IMR-90 (cell line): ENCODE data around the gene HINT3. TPM values are rescaled to one million over a fixed set of nuclear protein-coding genes. Genes with fewer than 3 reads are reported as not detected.

Experiments
- ATAC-seq: fragments of 200-7000 bp; cut with Tn5 transposase; 2 replicates; pipeline ENCODE4 v1.9.1; 2020; ENCODE audit warnings: low read depth, mild to moderate bottlenecking, moderate library complexity
- BruUV-seq: library from RNA; stranded (reverse); fragments of 400-500 nt; replicated peaks from 2 replicates; lab custom pipeline; 2021; lab: Mats Ljungman, UMichigan
- CTCF ChIA-PET: fragments of 300-600 bp; formaldehyde crosslinking; extraction: SDS; loops from one replicate; lab custom pipeline; 2021; ENCODE audit warnings: antibody characterized with exemption; lab: Yijun Ruan, JAX
- POLR2A ChIA-PET: fragments of 300-600 bp; sonication (Branson Sonifier 250); formaldehyde crosslinking; loops from one replicate; lab custom pipeline; 2022; ENCODE audit warnings: antibody characterized with exemption; ENCODE audit not compliant: unreplicated experiment; lab: Charles Lee
- DNase-seq: peaks from one replicate; pipeline ENCODE4 v3.0.0; 2013
- H2AFZ ChIP-seq: replicated peaks from 2 replicates; pipeline ENCODE3; 2013; ENCODE audit warnings: low read length, mild to moderate bottlenecking; ENCODE audit not compliant: poor library complexity
- H2AK5ac ChIP-seq: 2 replicates; pipeline ENCODE4 v1.6.1; 2013; ENCODE audit warnings: low read depth, low read length, inconsistent platforms
- H2AK9ac ChIP-seq: replicated peaks from 2 replicates; pipeline ENCODE3; 2013; ENCODE audit warnings: mild to moderate bottlenecking, low read depth, low read length, moderate library complexity; ENCODE audit not compliant: poor library complexity
- H2BK120ac ChIP-seq: 2 replicates; pipeline ENCODE4 v1.6.1; 2013; ENCODE audit warnings: low read depth, low read length, inconsistent platforms
- H2BK15ac ChIP-seq: 3 replicates; pipeline ENCODE4 v1.6.1; 2013; ENCODE audit warnings: low read depth, low read length, inconsistent platforms
- H2BK20ac ChIP-seq: 2 replicates; pipeline ENCODE4 v1.6.1; 2013; ENCODE audit warnings: low read depth, mild to moderate bottlenecking, inconsistent platforms, low read length, moderate library complexity
- H2BK5ac ChIP-seq: 2 replicates; pipeline ENCODE4 v1.6.1; 2013; ENCODE audit warnings: mild to moderate bottlenecking, low read depth, low read length, inconsistent platforms; ENCODE audit not compliant: poor library complexity, severe bottlenecking
- H3K14ac ChIP-seq: replicated peaks from 2 replicates; pipeline ENCODE4 v1.6.1; 2013; ENCODE audit warnings: low read depth, low read length, inconsistent platforms
- H3K18ac ChIP-seq: 2 replicates; pipeline ENCODE4 v1.6.1; 2013; ENCODE audit warnings: low read depth, low read length, control low read depth
- H3K23ac ChIP-seq: 2 replicates; pipeline ENCODE4 v1.6.1; 2013; ENCODE audit warnings: low read depth, low read length, inconsistent platforms
- H3K27ac ChIP-seq: 2 replicates; pipeline ENCODE4 v1.5.1; 2013; ENCODE audit warnings: mild to moderate bottlenecking, control low read depth, low read length; ENCODE audit not compliant: insufficient read depth
- H3K27me3 ChIP-seq: 2 replicates; pipeline ENCODE4 v1.6.1; 2013; ENCODE audit warnings: low read length; ENCODE audit not compliant: control insufficient read depth, insufficient read depth
- H3K36me3 ChIP-seq: 2 replicates; pipeline ENCODE4 v1.6.1; 2013; ENCODE audit warnings: low read length, mixed read lengths; ENCODE audit not compliant: control insufficient read depth, insufficient read depth
- H3K4ac ChIP-seq: 2 replicates; pipeline ENCODE4 v1.6.1; 2013; ENCODE audit warnings: low read depth, low read length, inconsistent platforms
- H3K4me1 ChIP-seq: 2 replicates; pipeline ENCODE4 v1.6.1; 2013; ENCODE audit warnings: low read length, mixed read lengths; ENCODE audit not compliant: control insufficient read depth, insufficient read depth
- H3K4me2 ChIP-seq: 2 replicates; pipeline ENCODE4 v1.6.1; 2013; ENCODE audit warnings: low read depth, mild to moderate bottlenecking, control low read depth, low read length, moderate library complexity
- H3K4me3 ChIP-seq: 2 replicates; pipeline ENCODE4 v1.5.1; 2013; ENCODE audit warnings: low read depth, mild to moderate bottlenecking, control low read depth, low read length, moderate library complexity; ENCODE audit not compliant: insufficient read depth
- H3K56ac ChIP-seq: 2 replicates; pipeline ENCODE4 v1.6.1; 2013; ENCODE audit warnings: low read length, inconsistent platforms; ENCODE audit not compliant: insufficient read depth; ENCODE audit errors: extremely low read depth
- H3K79me1 ChIP-seq, 2 experiments: 2 replicates each; pipeline ENCODE4 v1.6.1; 2013; ENCODE audit warnings: low read length in 2 of 2, inconsistent platforms in 1 of 2, low read depth in 1 of 2
- H3K9ac ChIP-seq: 2 replicates; pipeline ENCODE4 v1.6.1; 2013; ENCODE audit warnings: low read depth, low read length, control low read depth
- H3K9me1 ChIP-seq: 2 replicates; pipeline ENCODE4 v1.6.1; 2013; ENCODE audit warnings: low read length, inconsistent platforms; ENCODE audit not compliant: insufficient read depth
- H3K9me3 ChIP-seq: 2 replicates; pipeline ENCODE4 v1.6.1; 2013; ENCODE audit warnings: low read length; ENCODE audit not compliant: control insufficient read depth, insufficient read depth
- H4K20me1 ChIP-seq: 2 replicates; pipeline ENCODE4 v1.6.1; 2013; ENCODE audit warnings: low read length, inconsistent platforms; ENCODE audit not compliant: insufficient read depth
- H4K5ac ChIP-seq: 2 replicates; pipeline ENCODE4 v1.6.1; 2013; ENCODE audit warnings: mild to moderate bottlenecking, low read depth, low read length, control low read depth
- H4K8ac ChIP-seq, 2 experiments: 2 replicates each; pipeline ENCODE4 v1.6.1; 2013; ENCODE audit warnings: low read depth in 2 of 2, low read length in 2 of 2, control low read depth in 1 of 2, inconsistent platforms in 1 of 2
- H4K91ac ChIP-seq: 2 replicates; pipeline ENCODE4 v1.6.1; 2013; ENCODE audit warnings: low read depth, low read length, inconsistent platforms; ENCODE audit not compliant: insufficient read depth
- BHLHE40 ChIP-seq: fragments of 150-350 bp; IDR thresholded peaks from 2 replicates; pipeline ENCODE4 v1.6.1; 2016; ENCODE audit warnings: mild to moderate bottlenecking, low read depth, low read length
- CEBPB ChIP-seq: IDR thresholded peaks from 2 replicates; pipeline ENCODE4 v1.6.1; 2012; ENCODE audit warnings: low read depth, low read length, improper control_type of control experiment
- CTCF ChIP-seq: conservative IDR thresholded peaks from 2 replicates; pipeline ENCODE4 v1.5.1; 2012; ENCODE audit warnings: mild to moderate bottlenecking, low read depth, low read length, improper control_type of control experiment
- ELK1 ChIP-seq: fragments of 150-350 bp; IDR thresholded peaks from 2 replicates; pipeline ENCODE4 v1.6.1; 2016; ENCODE audit warnings: low read depth, mild to moderate bottlenecking, low read length, moderate library complexity, borderline replicate concordance
- FOS ChIP-seq: fragments of 150-350 bp; IDR thresholded peaks from 2 replicates; pipeline ENCODE4 v1.6.1; 2016; ENCODE audit warnings: low read depth, low read length
- MAFK ChIP-seq: IDR thresholded peaks from 2 replicates; pipeline ENCODE4 v1.6.1; 2012; ENCODE audit warnings: low read depth, low read length, improper control_type of control experiment
- MAZ ChIP-seq: IDR thresholded peaks from 2 replicates; pipeline ENCODE4 v1.6.1; 2012; ENCODE audit warnings: low read depth, mild to moderate bottlenecking, low read length, improper control_type of control experiment, moderate library complexity, borderline replicate concordance
- MXI1 ChIP-seq: IDR thresholded peaks from 2 replicates; pipeline ENCODE4 v1.6.1; 2012; ENCODE audit warnings: low read depth, mild to moderate bottlenecking, low read length, moderate library complexity, borderline replicate concordance
- NFE2L2 ChIP-seq: fragments of 150-350 bp; IDR thresholded peaks from 2 replicates; pipeline ENCODE4 v1.6.1; 2016; ENCODE audit warnings: low read depth, mild to moderate bottlenecking, low read length
- POLR2A ChIP-seq: IDR thresholded peaks from 2 replicates; pipeline ENCODE4 v1.6.1; 2012; ENCODE audit warnings: mild to moderate bottlenecking, low read depth, low read length
- RCOR1 ChIP-seq: IDR thresholded peaks from 2 replicates; pipeline ENCODE4 v1.6.1; 2012; ENCODE audit warnings: mild to moderate bottlenecking, low read length, improper control_type of control experiment; ENCODE audit not compliant: insufficient replicate concordance
- SMC3 ChIP-seq: fragments of 150-350 bp; IDR thresholded peaks from 2 replicates; pipeline ENCODE4 v1.6.1; 2016; ENCODE audit warnings: low read depth, mild to moderate bottlenecking, antibody characterized with exemption, low read length, moderate library complexity
- WGBS, 2 experiments: methylation state at CpG; one replicate each; pipeline versions ENCODE4 v1.1.5 to v1.1.7; 2013; ENCODE audit warnings: missing lambda C conversion rate in 2 of 2; ENCODE audit not compliant: insufficient read length in 1 of 2; ENCODE audit errors: extremely low coverage in 2 of 2; 5-methylcytosine and 5-hydroxymethylcytosine counted together
- dilution Hi-C: fragments of 300-500 bp; cut with HindIII; formaldehyde crosslinking; loops from one replicate; pipeline ENCODE4 v1.14.3; 2018; ENCODE audit warnings: low sequenced_read_pairs; ENCODE audit not compliant: unreplicated experiment
- in situ Hi-C: fragments of 300-500 bp; cut with MboI; formaldehyde crosslinking; loops from 3 replicates; pipeline ENCODE4 v1.14.3; 2019; ENCODE audit warnings: low sequenced_read_pairs, inconsistent platforms, mixed read lengths
- intact Hi-C: fragments of 100-400 bp; cut with micrococcal nuclease; formaldehyde crosslinking; loops from 2 replicates; pipeline ENCODE4 v1.10.0; 2022
- polyA plus RNA-seq, 3 experiments: library from polyadenylated mRNA; depleted of rRNA; stranded (reverse); fragments of >200 nt; gene quantifications; 2 replicates each; pipeline ENCODE4 v1.2.3, GENCODE V29; 2012; ENCODE audit warnings: low replicate concordance in 1 of 3
- total RNA-seq: library from RNA; depleted of rRNA; stranded (reverse); fragments of >200 nt; gene quantifications from 2 replicates; pipeline ENCODE4 v1.2.3, GENCODE V29; 2012

HINT3 gene
- total and polyA plus RNA-seq, 2 of the 4 experiments (the other 2 are of a cell fraction), result 3.4 to 6.5 TPM

GRCh38 chr6:125954735-125955339 lies 1.7 kb upstream of the HINT3 start:
- H3K18ac ChIP-seq, result no peak overlapping the region
- no peak overlapping the region for H4K91ac ChIP-seq
- ChIA-PET CTCF (interaction anchor here (1.4 to 4.0 kb wide), 2 partner anchors 27 to 165 kb away, joined by 5 to 45 read pairs; partner anchors contain the start of gene NCOA7), POLR2A (no interaction called here)
- no peak overlapping the region for H3K9ac ChIP-seq
- TF ChIP-seq POLR2A (no peak), SMC3 (no peak), CEBPB (no peak), MAFK (no peak), FOS (no peak), NFE2L2 (no peak), MXI1 (no peak), BHLHE40 (no peak), MAZ (no peak), CTCF (no peak), ELK1 (no peak), RCOR1 (no peak)
- H3K79me1 ChIP-seq, result peaks cover 13 to 27% of the 10 kb centered on the region in 2 experiments
- no peak for ATAC-seq
- no peak overlapping the region for H3K14ac ChIP-seq
- no CpG with 5 or more reads among the region's 5 CpGs for WGBS, 2 experiments
- H3K4ac ChIP-seq, result no peak overlapping the region
- H3K36me3 ChIP-seq, result no peaks in the 10 kb centered on the region
- no peak overlapping the region for H4K8ac ChIP-seq
- H3K4me3 ChIP-seq, result no peak overlapping the region
- H4K5ac ChIP-seq, result no peak overlapping the region
- H2AFZ ChIP-seq, result no peak overlapping the region
- DNase-seq, result no peak
- no peak overlapping the region for H2BK5ac ChIP-seq
- H4K20me1 ChIP-seq, result no peaks in the 10 kb centered on the region
- no peak overlapping the region for H3K4me2 ChIP-seq
- H2BK20ac ChIP-seq, result no peak overlapping the region
- no peak overlapping the region for H3K27ac ChIP-seq
- no peaks in the 10 kb centered on the region for H3K9me3 ChIP-seq
- H2BK15ac ChIP-seq, result no peak overlapping the region
- H3K4me1 ChIP-seq, result peaks cover 4% of the 10 kb centered on the region
- H3K56ac ChIP-seq, result no peak overlapping the region
- no peak overlapping the region for H2AK5ac ChIP-seq
- H3K27me3 ChIP-seq, result no peaks in the 10 kb centered on the region
- dilution Hi-C loops, result no loop called here
- no peak overlapping the region for H2AK9ac ChIP-seq
- H3K23ac ChIP-seq, result no peak overlapping the region
- no TSS peak for BruUV-seq
- H3K9me1 ChIP-seq, result 0 out of 2 replicates have a peak, but pooled peaks cover under 1% of the 10 kb centered on the region
- intact Hi-C loops, result loop anchor here (5.0 kb wide), 1 partner anchor 98 kb away; no protein-coding TSS in a partner anchor
- in situ Hi-C loops, result loop anchor here (5.0 kb wide), 1 partner anchor 168 kb away; no protein-coding TSS in a partner anchor
- no peak overlapping the region for H2BK120ac ChIP-seq
